Colonic mucosa (tissue), 4 donors: ENCODE results near the gene OR4D11. TPM values are rescaled to one million over a fixed set of nuclear protein-coding genes. Genes with fewer than 3 reads are reported as not detected.

Source experiments
- DNase-seq: peaks from one replicate; pipeline ENCODE4 v3.0.0-alpha.2; 2020
- H3K27ac ChIP-seq: fragments of 200-600 bp; one replicate; pipeline ENCODE4 v1.8.0; 2021
- H3K27me3 ChIP-seq: fragments of 200-600 bp; one replicate; pipeline ENCODE4 v1.8.0; 2021
- H3K36me3 ChIP-seq: fragments of 200-600 bp; one replicate; pipeline ENCODE4 v1.8.0; 2021
- H3K4me1 ChIP-seq: fragments of 200-600 bp; one replicate; pipeline ENCODE4 v1.8.0; 2021; ENCODE audit warnings: mild to moderate bottlenecking
- H3K4me3 ChIP-seq: fragments of 200-600 bp; one replicate; pipeline ENCODE4 v1.8.0; 2021
- H3K9ac ChIP-seq, 2 donors: one replicate each; pipeline ENCODE4 v1.7.0; 2013; ENCODE audit warnings: control low read depth in 2 of 2, low read depth in 2 of 2, low read length in 2 of 2
- H3K9me3 ChIP-seq: fragments of 200-600 bp; one replicate; pipeline ENCODE4 v1.8.0; 2021
- intact Hi-C: fragments of 100-400 bp; cut with DNase I; formaldehyde crosslinking; loops from one replicate; pipeline ENCODE4 v1.14.1; 2022
- total RNA-seq, 2 donors: library from RNA; stranded (reverse); fragmentation: NEBNext Ultra II Directional in 1 of 2; extraction: Animal tissue kit (Norgen Biotek cat#: 25700) in 1 of 2; gene quantifications; one replicate each; pipeline ENCODE4 v1.2.1, GENCODE V29; 2021
- TF ChIP-seq, protein P1 (sequence below): fragments of 200-600 bp; IDR thresholded peaks from one replicate; pipeline ENCODE4 v1.8.0; 2022; ENCODE audit warnings: antibody characterized with exemption, mild to moderate bottlenecking
- donor health status: healthy.
- donor health status: DM: no; HTN: no; CAD: no.
- donor health status: DM: no; HTN: no; CAD: no.

OR4D11 gene
- not detected for total RNA-seq

- Histone ChIP-seq H3K4me1 (no peaks in the 10 kb centered on the region), H3K27ac (no peak within 1 kb of the TSS), H3K36me3 (no peaks in the 10 kb centered on the region), H3K4me3 (no peak within 1 kb of the TSS), H3K9ac (no peak within 1 kb of the TSS), H3K27me3 (no peaks in the 10 kb centered on the region), H3K9me3 (no peaks in the 10 kb centered on the region)
- no peak for DNase-seq
- TF ChIP-seq, protein P1, sequence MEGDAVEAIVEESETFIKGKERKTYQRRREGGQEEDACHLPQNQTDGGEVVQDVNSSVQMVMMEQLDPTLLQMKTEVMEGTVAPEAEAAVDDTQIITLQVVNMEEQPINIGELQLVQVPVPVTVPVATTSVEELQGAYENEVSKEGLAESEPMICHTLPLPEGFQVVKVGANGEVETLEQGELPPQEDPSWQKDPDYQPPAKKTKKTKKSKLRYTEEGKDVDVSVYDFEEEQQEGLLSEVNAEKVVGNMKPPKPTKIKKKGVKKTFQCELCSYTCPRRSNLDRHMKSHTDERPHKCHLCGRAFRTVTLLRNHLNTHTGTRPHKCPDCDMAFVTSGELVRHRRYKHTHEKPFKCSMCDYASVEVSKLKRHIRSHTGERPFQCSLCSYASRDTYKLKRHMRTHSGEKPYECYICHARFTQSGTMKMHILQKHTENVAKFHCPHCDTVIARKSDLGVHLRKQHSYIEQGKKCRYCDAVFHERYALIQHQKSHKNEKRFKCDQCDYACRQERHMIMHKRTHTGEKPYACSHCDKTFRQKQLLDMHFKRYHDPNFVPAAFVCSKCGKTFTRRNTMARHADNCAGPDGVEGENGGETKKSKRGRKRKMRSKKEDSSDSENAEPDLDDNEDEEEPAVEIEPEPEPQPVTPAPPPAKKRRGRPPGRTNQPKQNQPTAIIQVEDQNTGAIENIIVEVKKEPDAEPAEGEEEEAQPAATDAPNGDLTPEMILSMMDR, result no peak
- intact Hi-C loops, result no loop called here
Observed at GRCh38 chr11:59503276-59503675, at the start of gene OR4D11. OR4D11 (plus strand) TSS chr11:59503576; CDS start chr11:59503576, 0 bp downstream.

GRCh38 chr11:59456661-59457060 lies 46.7 kb upstream of the OR4D11 start, which contains the start of gene OR4D6:
OR4D6 (plus strand) TSS chr11:59456961; CDS start chr11:59456961, 0 bp downstream.
- TF ChIP-seq, protein P1, result no peak
- no peak within 1 kb of the TSS for H3K27ac ChIP-seq
- DNase-seq, result no peak
- H3K9ac ChIP-seq, result no peak within 1 kb of the TSS
- H3K36me3 ChIP-seq, result no peaks in the 10 kb centered on the region
- H3K9me3 ChIP-seq, result no peaks in the 10 kb centered on the region
- intact Hi-C loops, result no loop called here
- H3K27me3 ChIP-seq, result no peaks in the 10 kb centered on the region
- no peaks in the 10 kb centered on the region for H3K4me1 ChIP-seq
- no peak within 1 kb of the TSS for H3K4me3 ChIP-seq

- no peaks in the 10 kb centered on the region for H3K9me3 ChIP-seq
- H3K9ac ChIP-seq, result no peak overlapping the region
- TF ChIP-seq, protein P1, result no peak
- no peaks in the 10 kb centered on the region for H3K4me1 ChIP-seq
- H3K27ac ChIP-seq, result no peak overlapping the region
- no peaks in the 10 kb centered on the region for H3K36me3 ChIP-seq
- no peak overlapping the region for H3K4me3 ChIP-seq
- no peak for DNase-seq
- intact Hi-C loops, result no loop called here
- H3K27me3 ChIP-seq, result no peaks in the 10 kb centered on the region
Observed at GRCh38 chr11:59459916-59460315, 43.5 kb upstream of the OR4D11 start.

- Histone ChIP-seq H3K36me3 (no peaks in the 10 kb centered on the region), H3K9me3 (no peaks in the 10 kb centered on the region), H3K9ac (no peak overlapping the region), H3K27me3 (no peaks in the 10 kb centered on the region), H3K4me1 (no peaks in the 10 kb centered on the region), H3K27ac (no peak overlapping the region), H3K4me3 (no peak overlapping the region)
- TF ChIP-seq, protein P1, result no peak
- intact Hi-C loops, result no loop called here
- no peak for DNase-seq
Observed at GRCh38 chr11:59463190-59463641, 40.2 kb upstream of the OR4D11 start.

- Histone ChIP-seq H3K27me3 (no peaks in the 10 kb centered on the region), H3K36me3 (no peaks in the 10 kb centered on the region), H3K9me3 (no peaks in the 10 kb centered on the region), H3K4me1 (no peaks in the 10 kb centered on the region), H3K27ac (no peak within 1 kb of the TSS), H3K4me3 (no peak within 1 kb of the TSS), H3K9ac (no peak within 1 kb of the TSS)
- intact Hi-C loops, result no loop called here
- TF ChIP-seq, protein P1, result no peak
- no peak for DNase-seq
Observed at GRCh38 chr11:59473015-59473414, 30.4 kb upstream of the OR4D11 start, which contains the start of gene OR4D10. OR4D10 (plus strand) TSS chr11:59473315; CDS start chr11:59477430, 4,115 bp downstream.
